Upper lobe of left lung (tissue), 4 donors: ENCODE data around the gene PPP1R3G.

Experiments
- CTCF ChIP-seq, 6 experiments: fragments of 450-650 bp in 4 of 6; fragments of 200-600 bp in 2 of 6; sonication (generic) in 2 of 6; IDR thresholded peaks; one replicate each; pipeline ENCODE4 v1.5.1; 2016 to 2019; ENCODE audit warnings: antibody characterized with exemption in 6 of 6
- POLR2A ChIP-seq, 4 donors: fragments of 450-650 bp; IDR thresholded peaks; one replicate each; pipeline ENCODE4 v1.5.1; 2016 to 2017; ENCODE audit warnings: antibody characterized with exemption in 4 of 4, mild to moderate bottlenecking in 2 of 4
- POLR2AphosphoS5 ChIP-seq, 2 donors: sonication (generic); formaldehyde crosslinking; IDR thresholded peaks; one replicate each; pipeline ENCODE4 v1.5.1; 2017; ENCODE audit warnings: antibody characterized with exemption in 2 of 2

- TF ChIP-seq POLR2A (IDR thresholded peaks at IDR 0.05) (no peak), CTCF (IDR thresholded peaks at IDR 0.05) (no peak), POLR2AphosphoS5 (IDR thresholded peaks at IDR 0.05) (no peak)
These were observed 18.6 kb upstream of the PPP1R3G start for GRCh38 chr6:5066456-5067093.
